ENCODE results near the gene SGSM2. TPM values are rescaled to one million over a fixed set of nuclear protein-coding genes. Genes with fewer than 3 reads are reported as not detected.
A peak's percentile ranks its signal among the peaks of the same experiment; 100 is the strongest.

SGSM2 gene
- total and polyA plus RNA-seq, 4 donors: 5.5 to 17.5 (median 12.4) TPM

DNA sequence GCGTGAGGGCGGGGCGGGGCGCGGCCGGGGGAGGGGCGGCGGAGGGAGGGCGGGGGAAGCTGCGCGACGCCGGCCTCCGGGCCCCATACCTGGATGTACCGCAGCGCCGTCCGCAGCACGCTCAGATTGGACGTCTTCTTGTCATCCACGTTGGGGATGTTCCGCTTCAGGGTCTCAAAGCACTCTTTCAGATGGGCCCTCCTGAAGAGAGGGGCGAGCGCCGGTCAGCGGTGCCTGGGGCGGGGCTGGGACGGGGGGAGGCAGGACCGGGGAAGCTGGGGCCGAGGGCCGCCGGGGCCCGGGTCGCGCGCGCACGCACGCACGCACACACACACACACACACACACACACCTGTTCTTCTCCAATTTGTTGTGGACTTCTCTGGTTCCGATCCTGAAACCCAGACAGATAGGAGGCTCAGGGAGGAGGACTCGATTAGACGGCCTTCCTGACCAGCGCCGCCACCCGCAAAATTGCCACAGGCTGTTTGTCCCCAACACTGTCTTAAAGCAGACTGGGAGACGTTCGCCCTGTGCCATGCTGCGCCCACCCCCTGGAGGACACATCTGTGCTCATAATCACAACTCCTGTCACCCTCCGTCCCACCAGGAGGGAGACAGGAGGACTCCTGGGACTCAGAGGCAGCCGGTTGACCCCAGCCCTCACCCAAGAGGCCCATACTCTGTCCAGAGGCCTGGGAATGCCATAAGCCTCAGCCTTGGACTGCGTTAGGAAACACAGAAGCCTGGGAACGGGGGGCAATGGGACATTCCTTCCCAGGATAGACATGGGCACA, 56.9 kb downstream of the SGSM2 start:
- TF ChIP-seq, protein P1, sequence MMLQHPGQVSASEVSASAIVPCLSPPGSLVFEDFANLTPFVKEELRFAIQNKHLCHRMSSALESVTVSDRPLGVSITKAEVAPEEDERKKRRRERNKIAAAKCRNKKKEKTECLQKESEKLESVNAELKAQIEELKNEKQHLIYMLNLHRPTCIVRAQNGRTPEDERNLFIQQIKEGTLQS (IDR thresholded peaks at IDR 0.05): no peak
- H3K9ac ChIP-seq (ENCODE audit: low read depth in 1 of 2, low read length in 2 of 2): peak overlapping the region in 1 of 2 donors; percentile 43
- H3K36me3 ChIP-seq (ENCODE audit: control insufficient read depth in 4 of 4, insufficient read depth in 3 of 4, low read depth in 1 of 4, low read length in 3 of 4): no peaks in the 10 kb centered on the region
- WGBS: 39% methylated on average over 53 of the region's 53 CpGs
- H3K4me1 ChIP-seq (ENCODE audit: control insufficient read depth in 4 of 4, insufficient read depth in 4 of 4, low read length in 3 of 4): peaks cover 16 to 51% (median 37%) of the 10 kb centered on the region in 4 donors
- no peak for DNase-seq (ENCODE audit: low spot score)
- H3K27me3 ChIP-seq (ENCODE audit: control insufficient read depth in 4 of 4, insufficient read depth in 4 of 4, low read length in 3 of 4): no peaks in the 10 kb centered on the region
- H3K27ac ChIP-seq (ENCODE audit: low read depth in 1 of 2, low read length in 2 of 2): peak overlapping the region; percentile 100
- peak overlapping the region in 1 of 3 donors; percentile 68 for H3K4me3 ChIP-seq (ENCODE audit: low read depth in 1 of 3, low read length in 3 of 3)
- H3K9me3 ChIP-seq (ENCODE audit: control insufficient read depth in 4 of 4, low read length in 3 of 4): no peaks in the 10 kb centered on the region

DNA sequence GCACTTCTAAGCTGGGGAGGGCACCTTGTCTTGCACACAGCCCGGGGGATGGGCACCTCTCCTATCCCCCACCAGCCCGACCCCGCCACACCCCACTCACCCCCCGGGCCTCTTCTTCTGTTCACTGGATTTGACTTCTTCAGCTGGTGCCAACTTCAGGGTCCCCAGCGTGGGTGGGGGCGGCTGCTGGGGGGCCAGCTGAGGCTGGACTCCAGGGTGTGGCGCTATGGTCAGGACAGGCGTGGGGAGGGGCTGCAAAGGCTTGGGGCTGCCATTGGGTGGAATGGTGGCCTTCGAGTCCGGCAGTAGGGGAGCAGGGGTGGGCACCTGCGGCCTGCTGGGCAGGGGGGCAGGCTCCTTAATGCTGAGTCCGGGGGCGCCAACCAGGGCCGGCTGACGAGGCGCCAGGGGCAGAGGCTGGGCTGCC, 57.5 kb downstream of the SGSM2 start:
- no peak for TF ChIP-seq HNF4A (conservative IDR thresholded peaks at IDR 0.05)
- no peak for TF ChIP-seq EGR1 (IDR thresholded peaks at IDR 0.05; ENCODE audit: low read depth in 2 of 2)
- no peak for TF ChIP-seq SP1 (IDR thresholded peaks at IDR 0.05)
- no peak for TF ChIP-seq GABPA (IDR thresholded peaks at IDR 0.05 in 1 of 2, conservative IDR thresholded peaks at IDR 0.05 in 1 of 2)
- no peak for TF ChIP-seq RAD21 (IDR thresholded peaks at IDR 0.05)
- TF ChIP-seq, protein P2, sequence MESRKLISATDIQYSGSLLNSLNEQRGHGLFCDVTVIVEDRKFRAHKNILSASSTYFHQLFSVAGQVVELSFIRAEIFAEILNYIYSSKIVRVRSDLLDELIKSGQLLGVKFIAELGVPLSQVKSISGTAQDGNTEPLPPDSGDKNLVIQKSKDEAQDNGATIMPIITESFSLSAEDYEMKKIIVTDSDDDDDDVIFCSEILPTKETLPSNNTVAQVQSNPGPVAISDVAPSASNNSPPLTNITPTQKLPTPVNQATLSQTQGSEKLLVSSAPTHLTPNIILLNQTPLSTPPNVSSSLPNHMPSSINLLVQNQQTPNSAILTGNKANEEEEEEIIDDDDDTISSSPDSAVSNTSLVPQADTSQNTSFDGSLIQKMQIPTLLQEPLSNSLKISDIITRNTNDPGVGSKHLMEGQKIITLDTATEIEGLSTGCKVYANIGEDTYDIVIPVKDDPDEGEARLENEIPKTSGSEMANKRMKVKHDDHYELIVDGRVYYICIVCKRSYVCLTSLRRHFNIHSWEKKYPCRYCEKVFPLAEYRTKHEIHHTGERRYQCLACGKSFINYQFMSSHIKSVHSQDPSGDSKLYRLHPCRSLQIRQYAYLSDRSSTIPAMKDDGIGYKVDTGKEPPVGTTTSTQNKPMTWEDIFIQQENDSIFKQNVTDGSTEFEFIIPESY (IDR thresholded peaks at IDR 0.05): no peak
- no peak for DNase-seq (ENCODE audit: low spot score)
- H3K4me1 ChIP-seq (ENCODE audit: control insufficient read depth in 4 of 4, insufficient read depth in 4 of 4, low read length in 3 of 4): peaks cover 16 to 52% (median 37%) of the 10 kb centered on the region in 4 donors

DNA sequence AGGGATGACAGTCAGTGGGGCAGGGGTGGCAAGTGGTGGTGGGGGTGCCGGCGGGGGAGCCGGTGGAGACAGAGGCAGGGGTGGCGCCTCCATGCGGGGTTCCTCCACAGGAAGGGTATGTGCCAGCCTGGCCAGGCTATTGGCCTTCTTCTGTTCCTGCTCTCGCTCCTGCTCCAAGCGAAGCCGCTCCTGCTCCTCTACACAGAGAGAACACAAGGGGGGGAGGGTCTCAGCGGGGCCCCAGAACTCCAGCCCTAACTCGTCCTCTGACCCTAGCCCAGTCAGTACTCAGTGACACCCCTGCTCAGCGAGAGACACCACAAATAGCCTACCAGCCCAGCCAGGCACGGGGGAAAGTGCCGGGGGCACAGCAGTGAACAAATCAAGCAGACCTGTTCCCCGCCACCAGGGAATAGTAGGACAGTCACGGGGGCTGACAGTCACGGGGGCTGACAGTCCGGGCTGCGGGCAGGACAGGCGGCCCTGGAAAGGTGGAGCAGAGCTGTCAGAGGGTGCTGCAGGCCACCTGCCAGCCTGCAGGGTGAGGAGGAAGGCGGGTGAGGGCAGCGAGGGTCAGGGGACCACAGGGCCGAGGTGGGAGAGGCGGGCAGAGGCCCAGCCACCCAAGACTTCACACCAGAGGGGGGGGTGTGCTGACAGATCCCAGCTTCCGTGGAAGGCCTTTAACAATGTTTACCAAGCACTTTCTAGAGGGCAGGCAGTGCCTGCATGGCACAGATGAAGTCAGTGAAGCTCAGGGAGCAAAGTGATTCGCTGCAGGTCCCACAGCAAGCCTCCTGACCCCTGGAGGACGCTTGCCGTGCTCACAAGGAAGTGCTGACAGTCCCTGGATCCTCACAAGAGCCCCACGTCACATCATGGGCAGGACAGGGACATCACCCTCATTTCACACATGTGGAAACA, 58.2 kb downstream of the SGSM2 start:
- Histone ChIP-seq H3K9me3 (ENCODE audit: control insufficient read depth in 4 of 4, low read length in 3 of 4) (no peaks in the 10 kb centered on the region), H3K27me3 (ENCODE audit: control insufficient read depth in 4 of 4, insufficient read depth in 4 of 4, low read length in 3 of 4) (no peaks in the 10 kb centered on the region), H3K9ac (ENCODE audit: low read depth in 1 of 2, low read length in 2 of 2) (no peak overlapping the region), H3K27ac (ENCODE audit: low read depth in 1 of 2, low read length in 2 of 2) (peak overlapping the region; percentile 100), H3K4me1 (ENCODE audit: control insufficient read depth in 4 of 4, insufficient read depth in 4 of 4, low read length in 3 of 4) (peaks cover 16 to 52% (median 37%) of the 10 kb centered on the region in 4 donors), H3K4me3 (ENCODE audit: low read depth in 1 of 3, low read length in 3 of 3) (no peak overlapping the region), H3K36me3 (ENCODE audit: control insufficient read depth in 4 of 4, insufficient read depth in 3 of 4, low read depth in 1 of 4, low read length in 3 of 4) (no peaks in the 10 kb centered on the region)
- WGBS: 84% methylated on average over 28 of the region's 28 CpGs
- no peak for DNase-seq (ENCODE audit: low spot score)
- TF ChIP-seq, protein P3, sequence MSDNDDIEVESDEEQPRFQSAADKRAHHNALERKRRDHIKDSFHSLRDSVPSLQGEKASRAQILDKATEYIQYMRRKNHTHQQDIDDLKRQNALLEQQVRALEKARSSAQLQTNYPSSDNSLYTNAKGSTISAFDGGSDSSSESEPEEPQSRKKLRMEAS (IDR thresholded peaks at IDR 0.05): no peak
- no peak for TF ChIP-seq JUND (IDR thresholded peaks at IDR 0.05)
- TF ChIP-seq, protein P1 (IDR thresholded peaks at IDR 0.05): no peak
- TF ChIP-seq, protein P2 (IDR thresholded peaks at IDR 0.05): no peak
- TF ChIP-seq, protein P4, sequence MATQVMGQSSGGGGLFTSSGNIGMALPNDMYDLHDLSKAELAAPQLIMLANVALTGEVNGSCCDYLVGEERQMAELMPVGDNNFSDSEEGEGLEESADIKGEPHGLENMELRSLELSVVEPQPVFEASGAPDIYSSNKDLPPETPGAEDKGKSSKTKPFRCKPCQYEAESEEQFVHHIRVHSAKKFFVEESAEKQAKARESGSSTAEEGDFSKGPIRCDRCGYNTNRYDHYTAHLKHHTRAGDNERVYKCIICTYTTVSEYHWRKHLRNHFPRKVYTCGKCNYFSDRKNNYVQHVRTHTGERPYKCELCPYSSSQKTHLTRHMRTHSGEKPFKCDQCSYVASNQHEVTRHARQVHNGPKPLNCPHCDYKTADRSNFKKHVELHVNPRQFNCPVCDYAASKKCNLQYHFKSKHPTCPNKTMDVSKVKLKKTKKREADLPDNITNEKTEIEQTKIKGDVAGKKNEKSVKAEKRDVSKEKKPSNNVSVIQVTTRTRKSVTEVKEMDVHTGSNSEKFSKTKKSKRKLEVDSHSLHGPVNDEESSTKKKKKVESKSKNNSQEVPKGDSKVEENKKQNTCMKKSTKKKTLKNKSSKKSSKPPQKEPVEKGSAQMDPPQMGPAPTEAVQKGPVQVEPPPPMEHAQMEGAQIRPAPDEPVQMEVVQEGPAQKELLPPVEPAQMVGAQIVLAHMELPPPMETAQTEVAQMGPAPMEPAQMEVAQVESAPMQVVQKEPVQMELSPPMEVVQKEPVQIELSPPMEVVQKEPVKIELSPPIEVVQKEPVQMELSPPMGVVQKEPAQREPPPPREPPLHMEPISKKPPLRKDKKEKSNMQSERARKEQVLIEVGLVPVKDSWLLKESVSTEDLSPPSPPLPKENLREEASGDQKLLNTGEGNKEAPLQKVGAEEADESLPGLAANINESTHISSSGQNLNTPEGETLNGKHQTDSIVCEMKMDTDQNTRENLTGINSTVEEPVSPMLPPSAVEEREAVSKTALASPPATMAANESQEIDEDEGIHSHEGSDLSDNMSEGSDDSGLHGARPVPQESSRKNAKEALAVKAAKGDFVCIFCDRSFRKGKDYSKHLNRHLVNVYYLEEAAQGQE (IDR thresholded peaks at IDR 0.05): no peak
- no peak for TF ChIP-seq FOXA1 (IDR thresholded peaks at IDR 0.05)
- no peak for TF ChIP-seq TAF1 (conservative IDR thresholded peaks at IDR 0.05)
- TF ChIP-seq HNF4A (conservative IDR thresholded peaks at IDR 0.05): no peak
- no peak for TF ChIP-seq EGR1 (IDR thresholded peaks at IDR 0.05; ENCODE audit: low read depth in 2 of 2)
- TF ChIP-seq YY1 (IDR thresholded peaks at IDR 0.05): no peak
- no peak for TF ChIP-seq NR2F2 (IDR thresholded peaks at IDR 0.05)

More for the DNA sequence above, 57.5 kb downstream of the SGSM2 start:
- Histone ChIP-seq H3K27ac (ENCODE audit: low read depth in 1 of 2, low read length in 2 of 2) (peak overlapping the region; percentile 100), H3K4me3 (ENCODE audit: low read depth in 1 of 3, low read length in 3 of 3) (no peak overlapping the region), H3K27me3 (ENCODE audit: control insufficient read depth in 4 of 4, insufficient read depth in 4 of 4, low read length in 3 of 4) (no peaks in the 10 kb centered on the region), H3K36me3 (ENCODE audit: control insufficient read depth in 4 of 4, insufficient read depth in 3 of 4, low read depth in 1 of 4, low read length in 3 of 4) (no peaks in the 10 kb centered on the region), H3K9me3 (ENCODE audit: control insufficient read depth in 4 of 4, low read length in 3 of 4) (no peaks in the 10 kb centered on the region), H3K9ac (ENCODE audit: low read depth in 1 of 2, low read length in 2 of 2) (no peak overlapping the region)
- WGBS: 93% methylated on average over 16 of the region's 16 CpGs

Measured in liver (tissue), 9 donors.